ENCODE measurements around the gene NAV2. TPM values are rescaled to one million over a fixed set of nuclear protein-coding genes. Genes with fewer than 3 reads are reported as not detected.

Gene NAV2
- total and polyA plus RNA-seq, 2 experiments from 2014 or later: 26.0 to 45.0 TPM

DNA sequence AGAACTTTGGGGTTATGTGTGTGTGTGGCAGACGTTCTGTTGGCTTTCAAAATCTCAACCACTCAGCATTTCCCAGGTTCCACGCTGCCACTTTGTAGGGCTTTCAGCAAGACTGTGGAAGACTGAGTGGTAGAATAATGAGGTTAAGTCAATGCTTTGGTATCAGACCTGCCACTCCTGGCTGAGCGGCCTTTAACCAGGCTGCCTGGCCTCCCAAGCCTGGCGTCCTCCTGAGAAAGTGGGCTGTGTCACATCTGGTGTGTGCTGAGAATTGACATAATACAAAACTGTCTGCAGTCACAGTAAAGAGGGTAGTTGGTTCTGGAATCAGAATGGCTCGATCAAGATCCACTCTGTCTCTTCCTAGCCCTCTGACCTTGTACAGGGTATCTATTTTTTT, 321.2 kb downstream of the NAV2 start (continued):
- TF ChIP-seq, protein P1, sequence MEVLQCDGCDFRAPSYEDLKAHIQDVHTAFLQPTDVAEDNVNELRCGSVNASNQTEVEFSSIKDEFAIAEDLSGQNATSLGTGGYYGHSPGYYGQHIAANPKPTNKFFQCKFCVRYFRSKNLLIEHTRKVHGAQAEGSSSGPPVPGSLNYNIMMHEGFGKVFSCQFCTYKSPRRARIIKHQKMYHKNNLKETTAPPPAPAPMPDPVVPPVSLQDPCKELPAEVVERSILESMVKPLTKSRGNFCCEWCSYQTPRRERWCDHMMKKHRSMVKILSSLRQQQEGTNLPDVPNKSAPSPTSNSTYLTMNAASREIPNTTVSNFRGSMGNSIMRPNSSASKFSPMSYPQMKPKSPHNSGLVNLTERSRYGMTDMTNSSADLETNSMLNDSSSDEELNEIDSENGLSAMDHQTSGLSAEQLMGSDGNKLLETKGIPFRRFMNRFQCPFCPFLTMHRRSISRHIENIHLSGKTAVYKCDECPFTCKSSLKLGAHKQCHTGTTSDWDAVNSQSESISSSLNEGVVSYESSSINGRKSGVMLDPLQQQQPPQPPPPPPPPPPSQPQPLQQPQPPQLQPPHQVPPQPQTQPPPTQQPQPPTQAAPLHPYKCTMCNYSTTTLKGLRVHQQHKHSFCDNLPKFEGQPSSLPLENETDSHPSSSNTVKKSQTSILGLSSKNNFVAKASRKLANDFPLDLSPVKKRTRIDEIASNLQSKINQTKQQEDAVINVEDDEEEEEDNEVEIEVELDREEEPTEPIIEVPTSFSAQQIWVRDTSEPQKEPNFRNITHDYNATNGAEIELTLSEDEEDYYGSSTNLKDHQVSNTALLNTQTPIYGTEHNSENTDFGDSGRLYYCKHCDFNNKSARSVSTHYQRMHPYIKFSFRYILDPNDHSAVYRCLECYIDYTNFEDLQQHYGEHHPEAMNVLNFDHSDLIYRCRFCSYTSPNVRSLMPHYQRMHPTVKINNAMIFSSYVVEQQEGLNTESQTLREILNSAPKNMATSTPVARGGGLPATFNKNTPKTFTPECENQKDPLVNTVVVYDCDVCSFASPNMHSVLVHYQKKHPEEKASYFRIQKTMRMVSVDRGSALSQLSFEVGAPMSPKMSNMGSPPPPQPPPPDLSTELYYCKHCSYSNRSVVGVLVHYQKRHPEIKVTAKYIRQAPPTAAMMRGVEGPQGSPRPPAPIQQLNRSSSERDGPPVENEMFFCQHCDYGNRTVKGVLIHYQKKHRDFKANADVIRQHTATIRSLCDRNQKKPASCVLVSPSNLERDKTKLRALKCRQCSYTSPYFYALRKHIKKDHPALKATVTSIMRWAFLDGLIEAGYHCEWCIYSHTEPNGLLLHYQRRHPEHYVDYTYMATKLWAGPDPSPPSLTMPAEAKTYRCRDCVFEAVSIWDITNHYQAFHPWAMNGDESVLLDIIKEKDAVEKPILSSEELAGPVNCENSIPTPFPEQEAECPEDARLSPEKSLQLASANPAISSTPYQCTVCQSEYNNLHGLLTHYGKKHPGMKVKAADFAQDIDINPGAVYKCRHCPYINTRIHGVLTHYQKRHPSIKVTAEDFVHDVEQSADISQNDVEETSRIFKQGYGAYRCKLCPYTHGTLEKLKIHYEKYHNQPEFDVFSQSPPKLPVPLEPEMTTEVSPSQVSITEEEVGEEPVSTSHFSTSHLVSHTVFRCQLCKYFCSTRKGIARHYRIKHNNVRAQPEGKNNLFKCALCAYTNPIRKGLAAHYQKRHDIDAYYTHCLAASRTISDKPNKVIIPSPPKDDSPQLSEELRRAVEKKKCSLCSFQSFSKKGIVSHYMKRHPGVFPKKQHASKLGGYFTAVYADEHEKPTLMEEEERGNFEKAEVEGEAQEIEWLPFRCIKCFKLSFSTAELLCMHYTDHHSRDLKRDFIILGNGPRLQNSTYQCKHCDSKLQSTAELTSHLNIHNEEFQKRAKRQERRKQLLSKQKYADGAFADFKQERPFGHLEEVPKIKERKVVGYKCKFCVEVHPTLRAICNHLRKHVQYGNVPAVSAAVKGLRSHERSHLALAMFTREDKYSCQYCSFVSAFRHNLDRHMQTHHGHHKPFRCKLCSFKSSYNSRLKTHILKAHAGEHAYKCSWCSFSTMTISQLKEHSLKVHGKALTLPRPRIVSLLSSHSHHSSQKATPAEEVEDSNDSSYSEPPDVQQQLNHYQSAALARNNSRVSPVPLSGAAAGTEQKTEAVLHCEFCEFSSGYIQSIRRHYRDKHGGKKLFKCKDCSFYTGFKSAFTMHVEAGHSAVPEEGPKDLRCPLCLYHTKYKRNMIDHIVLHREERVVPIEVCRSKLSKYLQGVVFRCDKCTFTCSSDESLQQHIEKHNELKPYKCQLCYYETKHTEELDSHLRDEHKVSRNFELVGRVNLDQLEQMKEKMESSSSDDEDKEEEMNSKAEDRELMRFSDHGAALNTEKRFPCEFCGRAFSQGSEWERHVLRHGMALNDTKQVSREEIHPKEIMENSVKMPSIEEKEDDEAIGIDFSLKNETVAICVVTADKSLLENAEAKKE (CRISPR knock-in tag; IDR thresholded peaks at IDR 0.05): no peak
- TF ChIP-seq JUNB (IDR thresholded peaks at IDR 0.05; ENCODE audit: unreplicated experiment): no peak

DNA sequence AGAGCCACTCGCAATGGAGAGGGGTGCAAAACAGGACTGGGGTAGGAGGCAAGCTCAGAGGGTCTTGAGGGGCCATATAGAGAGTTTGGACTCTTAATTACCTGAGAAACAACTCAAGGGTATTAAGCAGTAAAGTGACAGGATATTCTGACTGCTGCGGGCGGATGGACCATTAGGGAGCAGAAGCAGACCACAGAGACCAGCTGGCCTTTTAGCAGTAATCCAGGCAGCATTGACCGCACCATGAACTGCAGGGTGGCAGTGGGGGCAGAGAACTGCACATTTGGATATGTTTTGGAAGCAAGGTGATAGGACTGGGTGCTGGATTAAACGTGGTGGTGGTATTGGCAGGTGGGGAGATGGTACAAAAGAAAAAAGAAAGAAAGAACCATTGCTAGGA, 322.3 kb downstream of the NAV2 start:
- H3K36me3 Mint-ChIP-seq (ENCODE audit: low read depth): peaks cover 46% of the 10 kb centered on the region
- DNase-seq (ENCODE audit: low spot score) (no peak), ATAC-seq (no peak)
- H3K27me3 Mint-ChIP-seq (ENCODE audit: insufficient read depth, low read depth, poor library complexity): peaks cover 19% of the 10 kb centered on the region
- Histone ChIP-seq H4K20me1 (replicated peaks; ENCODE audit: insufficient read depth) (no peaks in the 10 kb centered on the region), H3F3A (replicated peaks; ENCODE audit: low read depth) (no peaks in the 10 kb centered on the region), H3K4me2 (no peak overlapping the region), H3K79me2 (replicated peaks; ENCODE audit: insufficient read depth) (peaks cover 39% of the 10 kb centered on the region), H2AFZ (no peak overlapping the region), H3K9me2 (ENCODE audit: insufficient read depth) (no peaks in the 10 kb centered on the region), H3K27me3 (ENCODE audit: insufficient read depth) (no peaks in the 10 kb centered on the region), H3K4me3 (no peak overlapping the region), H3K4me1 (ENCODE audit: insufficient read depth) (peaks cover 56% of the 10 kb centered on the region), H3K36me3 (ENCODE audit: insufficient read depth) (0 out of 2 replicates have a peak, but pooled peaks cover 6% of the 10 kb centered on the region), H3K27ac (ENCODE audit: low read depth) (no peak overlapping the region)
- H3K4me3 Mint-ChIP-seq: no peak overlapping the region
- H3K27ac Mint-ChIP-seq: no peak overlapping the region
- H3K9me3 Mint-ChIP-seq: no peaks in the 10 kb centered on the region; the same call in 2 of the 3 replicates
- peaks cover 77% of the 10 kb centered on the region for H3K4me1 Mint-ChIP-seq
- TF ChIP-seq ZNF331 (CRISPR knock-in tag; IDR thresholded peaks at IDR 0.05; ENCODE audit: low read depth) (no peak), CREB1 (CRISPR knock-in tag; IDR thresholded peaks at IDR 0.05; ENCODE audit: low read depth) (no peak), EZH2phosphoT487 (IDR thresholded peaks at IDR 0.05; ENCODE audit: unreplicated experiment) (no peak), POLR2AphosphoS5 (IDR thresholded peaks at IDR 0.05; ENCODE audit: low read depth) (no peak), ZNF114 (CRISPR knock-in tag; IDR thresholded peaks at IDR 0.05) (no peak), STAT1 (IDR thresholded peaks at IDR 0.05; ENCODE audit: unreplicated experiment) (no peak), NANOG (IDR thresholded peaks at IDR 0.05; ENCODE audit: borderline replicate concordance) (no peak), EZH2 (IDR thresholded peaks at IDR 0.05; ENCODE audit: low read depth, unreplicated experiment) (no peak)
- TF ChIP-seq, protein P2, sequence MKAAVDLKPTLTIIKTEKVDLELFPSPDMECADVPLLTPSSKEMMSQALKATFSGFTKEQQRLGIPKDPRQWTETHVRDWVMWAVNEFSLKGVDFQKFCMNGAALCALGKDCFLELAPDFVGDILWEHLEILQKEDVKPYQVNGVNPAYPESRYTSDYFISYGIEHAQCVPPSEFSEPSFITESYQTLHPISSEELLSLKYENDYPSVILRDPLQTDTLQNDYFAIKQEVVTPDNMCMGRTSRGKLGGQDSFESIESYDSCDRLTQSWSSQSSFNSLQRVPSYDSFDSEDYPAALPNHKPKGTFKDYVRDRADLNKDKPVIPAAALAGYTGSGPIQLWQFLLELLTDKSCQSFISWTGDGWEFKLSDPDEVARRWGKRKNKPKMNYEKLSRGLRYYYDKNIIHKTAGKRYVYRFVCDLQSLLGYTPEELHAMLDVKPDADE (IDR thresholded peaks at IDR 0.05): no peak
- TF ChIP-seq, protein P3, sequence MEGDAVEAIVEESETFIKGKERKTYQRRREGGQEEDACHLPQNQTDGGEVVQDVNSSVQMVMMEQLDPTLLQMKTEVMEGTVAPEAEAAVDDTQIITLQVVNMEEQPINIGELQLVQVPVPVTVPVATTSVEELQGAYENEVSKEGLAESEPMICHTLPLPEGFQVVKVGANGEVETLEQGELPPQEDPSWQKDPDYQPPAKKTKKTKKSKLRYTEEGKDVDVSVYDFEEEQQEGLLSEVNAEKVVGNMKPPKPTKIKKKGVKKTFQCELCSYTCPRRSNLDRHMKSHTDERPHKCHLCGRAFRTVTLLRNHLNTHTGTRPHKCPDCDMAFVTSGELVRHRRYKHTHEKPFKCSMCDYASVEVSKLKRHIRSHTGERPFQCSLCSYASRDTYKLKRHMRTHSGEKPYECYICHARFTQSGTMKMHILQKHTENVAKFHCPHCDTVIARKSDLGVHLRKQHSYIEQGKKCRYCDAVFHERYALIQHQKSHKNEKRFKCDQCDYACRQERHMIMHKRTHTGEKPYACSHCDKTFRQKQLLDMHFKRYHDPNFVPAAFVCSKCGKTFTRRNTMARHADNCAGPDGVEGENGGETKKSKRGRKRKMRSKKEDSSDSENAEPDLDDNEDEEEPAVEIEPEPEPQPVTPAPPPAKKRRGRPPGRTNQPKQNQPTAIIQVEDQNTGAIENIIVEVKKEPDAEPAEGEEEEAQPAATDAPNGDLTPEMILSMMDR (conservative IDR thresholded peaks at IDR 0.05; ENCODE audit: low read depth in 2 of 2): no peak
- TF ChIP-seq, protein P4, sequence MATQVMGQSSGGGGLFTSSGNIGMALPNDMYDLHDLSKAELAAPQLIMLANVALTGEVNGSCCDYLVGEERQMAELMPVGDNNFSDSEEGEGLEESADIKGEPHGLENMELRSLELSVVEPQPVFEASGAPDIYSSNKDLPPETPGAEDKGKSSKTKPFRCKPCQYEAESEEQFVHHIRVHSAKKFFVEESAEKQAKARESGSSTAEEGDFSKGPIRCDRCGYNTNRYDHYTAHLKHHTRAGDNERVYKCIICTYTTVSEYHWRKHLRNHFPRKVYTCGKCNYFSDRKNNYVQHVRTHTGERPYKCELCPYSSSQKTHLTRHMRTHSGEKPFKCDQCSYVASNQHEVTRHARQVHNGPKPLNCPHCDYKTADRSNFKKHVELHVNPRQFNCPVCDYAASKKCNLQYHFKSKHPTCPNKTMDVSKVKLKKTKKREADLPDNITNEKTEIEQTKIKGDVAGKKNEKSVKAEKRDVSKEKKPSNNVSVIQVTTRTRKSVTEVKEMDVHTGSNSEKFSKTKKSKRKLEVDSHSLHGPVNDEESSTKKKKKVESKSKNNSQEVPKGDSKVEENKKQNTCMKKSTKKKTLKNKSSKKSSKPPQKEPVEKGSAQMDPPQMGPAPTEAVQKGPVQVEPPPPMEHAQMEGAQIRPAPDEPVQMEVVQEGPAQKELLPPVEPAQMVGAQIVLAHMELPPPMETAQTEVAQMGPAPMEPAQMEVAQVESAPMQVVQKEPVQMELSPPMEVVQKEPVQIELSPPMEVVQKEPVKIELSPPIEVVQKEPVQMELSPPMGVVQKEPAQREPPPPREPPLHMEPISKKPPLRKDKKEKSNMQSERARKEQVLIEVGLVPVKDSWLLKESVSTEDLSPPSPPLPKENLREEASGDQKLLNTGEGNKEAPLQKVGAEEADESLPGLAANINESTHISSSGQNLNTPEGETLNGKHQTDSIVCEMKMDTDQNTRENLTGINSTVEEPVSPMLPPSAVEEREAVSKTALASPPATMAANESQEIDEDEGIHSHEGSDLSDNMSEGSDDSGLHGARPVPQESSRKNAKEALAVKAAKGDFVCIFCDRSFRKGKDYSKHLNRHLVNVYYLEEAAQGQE (IDR thresholded peaks at IDR 0.05; ENCODE audit: unreplicated experiment): no peak

All from GM23338 (cell line).